Tibial artery (tissue), 4 donors: Measurements from ENCODE around the gene SEC22A.

Experiments
- DNase-seq, 2 donors: peaks; one replicate each; pipeline ENCODE4 v3.0.0-alpha.2; 2019
- H3K27ac ChIP-seq, 2 donors: fragments of 200-600 bp; sonication (generic) in 1 of 2; 1 replicate in 1 of 2; 2 replicates in 1 of 2; pipeline ENCODE4 v1.5.1; 2018 to 2019; ENCODE audit warnings: mild to moderate bottlenecking in 1 of 2
- H3K27me3 ChIP-seq, 2 donors: fragments of 200-600 bp; sonication (generic) in 1 of 2; one replicate each; pipeline versions ENCODE4 v1.5.1 to v1.6.0; 2016 to 2019
- H3K36me3 ChIP-seq, 3 donors: fragments of 200-600 bp; sonication (generic) in 2 of 3; one replicate each; pipeline ENCODE4 v1.5.1; 2016 to 2019; ENCODE audit warnings: mild to moderate bottlenecking in 2 of 3
- H3K4me1 ChIP-seq, 4 donors: fragments of 200-600 bp; sonication (generic) in 2 of 4; 1 replicate in 3 of 4; 2 replicates in 1 of 4; pipeline ENCODE4 v1.5.1; 2016 to 2019
- H3K4me3 ChIP-seq, 2 donors: fragments of 200-600 bp; sonication (generic) in 1 of 2; 1 replicate in 1 of 2; 2 replicates in 1 of 2; pipeline ENCODE4 v1.5.1; 2018 to 2019; ENCODE audit warnings: mild to moderate bottlenecking in 2 of 2
- H3K9me3 ChIP-seq, 3 donors: fragments of 200-600 bp; sonication (generic) in 1 of 3; one replicate each; pipeline ENCODE4 v1.5.1; 2016 to 2019
- intact Hi-C: fragments of 100-400 bp; cut with DNase I; formaldehyde crosslinking; loops from one replicate; pipeline ENCODE4 v1.15.0; 2023; ENCODE audit warnings: low total_unique reads
- TF ChIP-seq, protein P1 (sequence below), 2 experiments: fragments of 200-600 bp in 1 of 2; fragments of 450-650 bp in 1 of 2; IDR thresholded peaks; one replicate each; pipeline ENCODE4 v1.5.1; 2017 to 2019; ENCODE audit warnings: antibody characterized with exemption in 2 of 2, mild to moderate bottlenecking in 1 of 2, moderate library complexity in 1 of 2

SEC22A gene

DNA sequence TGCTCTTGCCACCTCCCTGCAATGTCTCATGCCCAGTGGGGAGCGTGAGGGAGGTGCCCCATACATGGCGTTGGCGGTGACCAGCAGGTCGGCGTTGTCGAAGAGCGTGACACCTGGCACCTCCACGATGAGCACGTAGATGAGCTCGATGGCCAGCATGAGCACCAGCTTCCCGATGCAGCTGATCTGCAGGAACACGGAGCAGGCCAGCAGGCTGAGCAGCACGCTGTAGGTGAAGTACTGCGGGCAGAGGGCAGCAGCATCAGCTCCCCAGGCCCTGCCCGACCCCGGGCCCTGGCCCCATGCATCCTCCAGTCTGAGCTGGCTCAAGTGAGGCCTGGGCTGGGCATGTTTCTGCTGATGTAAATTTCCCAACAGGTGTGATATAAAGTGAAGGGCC lies 98.3 kb downstream of the SEC22A start:
- peak in 1 of 2 donors; percentile 14 for DNase-seq
- Histone ChIP-seq H3K9me3 (no peaks in the 10 kb centered on the region), H3K4me3 (no peak overlapping the region), H3K27me3 (no peaks in the 10 kb centered on the region), H3K27ac (no peak overlapping the region), H3K4me1 (peaks cover 0 to 4% (median 0%) of the 10 kb centered on the region in 4 donors), H3K36me3 (peaks cover 90 to 92% (median 92%) of the 10 kb centered on the region in 3 donors)
- TF ChIP-seq, protein P1, sequence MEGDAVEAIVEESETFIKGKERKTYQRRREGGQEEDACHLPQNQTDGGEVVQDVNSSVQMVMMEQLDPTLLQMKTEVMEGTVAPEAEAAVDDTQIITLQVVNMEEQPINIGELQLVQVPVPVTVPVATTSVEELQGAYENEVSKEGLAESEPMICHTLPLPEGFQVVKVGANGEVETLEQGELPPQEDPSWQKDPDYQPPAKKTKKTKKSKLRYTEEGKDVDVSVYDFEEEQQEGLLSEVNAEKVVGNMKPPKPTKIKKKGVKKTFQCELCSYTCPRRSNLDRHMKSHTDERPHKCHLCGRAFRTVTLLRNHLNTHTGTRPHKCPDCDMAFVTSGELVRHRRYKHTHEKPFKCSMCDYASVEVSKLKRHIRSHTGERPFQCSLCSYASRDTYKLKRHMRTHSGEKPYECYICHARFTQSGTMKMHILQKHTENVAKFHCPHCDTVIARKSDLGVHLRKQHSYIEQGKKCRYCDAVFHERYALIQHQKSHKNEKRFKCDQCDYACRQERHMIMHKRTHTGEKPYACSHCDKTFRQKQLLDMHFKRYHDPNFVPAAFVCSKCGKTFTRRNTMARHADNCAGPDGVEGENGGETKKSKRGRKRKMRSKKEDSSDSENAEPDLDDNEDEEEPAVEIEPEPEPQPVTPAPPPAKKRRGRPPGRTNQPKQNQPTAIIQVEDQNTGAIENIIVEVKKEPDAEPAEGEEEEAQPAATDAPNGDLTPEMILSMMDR (IDR thresholded peaks at IDR 0.05), result no peak
- intact Hi-C loops, result no loop called here

DNA sequence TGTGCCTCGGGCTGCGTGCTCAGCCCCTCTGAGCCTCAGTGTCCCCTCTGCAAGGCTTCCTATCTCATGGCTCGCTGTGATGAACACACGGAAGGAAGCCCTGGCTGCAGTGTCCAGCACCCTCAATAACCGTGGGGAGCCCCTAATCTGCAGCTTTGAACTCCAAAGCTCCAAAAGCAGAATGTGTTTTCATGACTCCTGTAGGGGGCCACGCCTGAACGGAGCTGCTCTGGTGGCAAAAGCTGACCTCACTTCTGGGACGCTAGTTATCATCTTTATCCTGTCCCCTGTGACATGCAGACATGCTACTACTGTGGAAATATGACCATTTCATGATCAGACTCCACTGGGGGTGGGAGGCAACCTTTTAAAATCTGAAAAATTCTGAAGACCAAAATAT lies 98.8 kb downstream of the SEC22A start:
- TF ChIP-seq, protein P1 (IDR thresholded peaks at IDR 0.05), result no peak
- intact Hi-C loops, result no loop called here
- no peak for DNase-seq
- Histone ChIP-seq H3K9me3 (no peaks in the 10 kb centered on the region), H3K27ac (no peak overlapping the region), H3K4me3 (no peak overlapping the region), H3K27me3 (no peaks in the 10 kb centered on the region), H3K4me1 (peaks cover 0 to 6% (median 0%) of the 10 kb centered on the region in 4 donors), H3K36me3 (peaks cover 90 to 98% (median 91%) of the 10 kb centered on the region in 3 donors)

DNA sequence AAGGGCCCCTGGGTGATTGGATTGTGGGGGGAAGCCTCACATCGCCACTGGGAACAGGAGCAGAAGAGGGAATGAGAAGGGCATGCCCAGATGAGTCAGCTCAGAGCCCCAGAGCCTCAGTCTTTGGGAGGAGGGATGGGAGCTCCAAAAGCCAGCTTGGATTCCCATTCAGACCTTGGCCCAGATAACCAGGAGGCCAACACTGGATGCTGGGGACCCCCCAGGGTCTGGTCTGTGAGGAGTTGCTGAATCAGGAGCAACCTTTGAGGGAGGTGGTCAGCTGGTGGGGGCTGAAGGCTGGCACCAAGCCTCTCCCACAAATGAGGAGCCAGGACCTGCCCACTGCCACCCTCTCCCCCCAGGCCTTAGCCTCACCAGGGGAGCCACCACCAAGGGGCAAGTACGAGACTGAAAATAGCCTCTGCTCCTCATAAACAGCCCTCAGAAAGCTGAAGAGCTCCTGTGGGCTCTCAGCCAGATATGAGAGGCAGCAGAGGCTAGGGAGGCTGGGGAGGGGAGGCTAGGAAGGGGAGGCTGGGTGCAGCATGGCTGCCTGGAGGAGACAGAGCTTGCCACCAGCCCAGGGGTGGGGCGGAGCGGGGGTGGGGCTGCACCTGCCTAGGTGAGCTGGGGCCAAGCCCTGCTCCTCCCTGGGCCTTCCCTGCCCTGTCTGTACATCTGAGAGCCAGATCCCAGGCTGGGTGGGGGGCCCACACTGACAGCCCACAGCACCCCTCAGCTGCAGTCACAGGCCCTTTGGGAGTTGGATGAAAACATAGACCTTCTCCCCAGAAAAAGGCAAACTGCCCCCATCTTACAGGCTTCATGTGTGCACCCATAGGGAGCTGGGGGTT lies 99.8 kb downstream of the SEC22A start:
- DNase-seq, result no peak
- intact Hi-C loops, result no loop called here
- H3K36me3 ChIP-seq, result peaks cover 83 to 95% (median 88%) of the 10 kb centered on the region in 3 donors
- H3K27me3 ChIP-seq, result no peaks in the 10 kb centered on the region
- H3K27ac ChIP-seq, result no peak overlapping the region
- H3K4me1 ChIP-seq, result peaks cover 0 to 6% (median 0%) of the 10 kb centered on the region in 4 donors
- TF ChIP-seq, protein P1 (IDR thresholded peaks at IDR 0.05), result no peak
- no peak overlapping the region for H3K4me3 ChIP-seq
- H3K9me3 ChIP-seq, result no peaks in the 10 kb centered on the region

DNA sequence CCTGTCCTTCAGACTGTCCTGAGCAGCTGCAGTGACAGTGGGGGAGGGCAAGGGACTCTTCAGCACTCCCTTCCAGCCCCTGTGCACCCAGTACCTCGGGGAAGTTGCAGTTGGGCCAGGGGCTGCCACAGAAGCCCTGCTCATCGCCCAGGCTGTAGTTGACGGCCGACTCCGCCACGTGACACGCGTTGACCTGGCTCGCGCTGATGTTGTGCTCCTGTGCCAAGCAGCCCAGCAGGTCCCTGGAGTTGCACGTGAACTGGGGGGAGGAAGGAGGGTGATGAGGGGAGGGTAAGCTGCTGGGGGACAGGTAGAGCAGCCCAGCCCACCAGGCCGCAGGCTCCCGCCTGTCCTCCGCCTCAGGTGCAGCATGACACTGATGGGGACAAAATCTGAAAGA lies 101.2 kb downstream of the SEC22A start:
- no peak overlapping the region for H3K27ac ChIP-seq
- intact Hi-C loops, result no loop called here

DNA sequence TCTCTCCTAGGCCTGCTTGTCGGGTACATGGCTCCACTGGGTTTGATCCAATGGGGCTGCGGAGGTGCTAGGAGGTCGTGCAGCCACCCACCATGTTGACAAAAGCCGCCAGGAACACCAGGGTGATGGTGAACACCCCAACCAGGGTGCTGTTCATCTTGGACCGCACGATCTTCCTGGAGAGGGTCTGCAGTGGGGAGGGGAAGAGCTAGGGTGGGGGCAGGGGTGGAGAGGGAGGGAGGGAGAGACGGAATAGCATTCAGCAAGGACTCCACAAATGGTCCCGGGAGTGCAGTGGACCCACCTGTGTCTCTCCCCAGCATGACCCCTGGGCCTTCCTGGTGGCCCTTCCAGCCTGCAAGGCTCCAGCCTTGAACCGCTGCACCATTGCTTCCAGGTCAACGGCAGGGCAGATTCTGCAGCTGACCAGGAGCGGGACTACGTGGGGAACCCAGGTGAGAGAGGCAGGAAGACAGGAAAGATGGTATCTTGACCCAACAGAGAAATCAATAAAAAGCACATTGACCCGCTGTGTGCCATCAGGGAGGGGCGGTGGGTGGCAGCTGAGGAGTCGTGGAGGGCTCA lies 102.3 kb downstream of the SEC22A start:
- H3K4me3 ChIP-seq, result no peak overlapping the region
- no peak for DNase-seq
- H3K9me3 ChIP-seq, result no peaks in the 10 kb centered on the region
- no peaks in the 10 kb centered on the region for H3K27me3 ChIP-seq
- peaks cover 72 to 81% (median 74%) of the 10 kb centered on the region in 3 donors for H3K36me3 ChIP-seq
- TF ChIP-seq, protein P1 (IDR thresholded peaks at IDR 0.05), result no peak
- peak overlapping the region in 1 of 2 donors; percentile 6 for H3K27ac ChIP-seq
- peaks cover 0 to 6% (median 0%) of the 10 kb centered on the region in 4 donors for H3K4me1 ChIP-seq
- intact Hi-C loops, result no loop called here

More for the DNA sequence above, 101.2 kb downstream of the SEC22A start:
- no peaks in the 10 kb centered on the region for H3K9me3 ChIP-seq
- no peak overlapping the region for H3K4me3 ChIP-seq
- H3K36me3 ChIP-seq, result peaks cover 78 to 87% (median 80%) of the 10 kb centered on the region in 3 donors
- H3K4me1 ChIP-seq, result peaks cover 0 to 6% (median 0%) of the 10 kb centered on the region in 4 donors
- H3K27me3 ChIP-seq, result no peaks in the 10 kb centered on the region
- no peak for DNase-seq
- TF ChIP-seq, protein P1 (IDR thresholded peaks at IDR 0.05), result no peak
